ENCODE measurements around the gene REG1B. TPM values are rescaled to one million over a fixed set of nuclear protein-coding genes. Genes with fewer than 3 reads are reported as not detected.

The REG1B gene
- polyA plus RNA-seq (2013, experiment 1 of 4): not detected
- not detected for polyA plus RNA-seq (2013, experiment 2 of 4)
- polyA plus RNA-seq (2013, experiment 3 of 4): not detected
- 0.45 TPM for polyA plus RNA-seq (2013, experiment 4 of 4)

GRCh38 chr2:79087785-79088364 is at the start of gene REG1B:
Gene REG1B, minus strand, starts transcription at chr2:79087993. Its CDS starts 381 bp downstream, at chr2:79087612.
- 91 to 100% methylated on average over 1 to 2 of the region's 2 CpGs for WGBS, 2 experiments
- H3K4me1 ChIP-seq (ENCODE audit: control insufficient read depth, insufficient read depth, low read length): no peaks in the 10 kb centered on the region
- H3K9me3 ChIP-seq (ENCODE audit: control insufficient read depth, low read length): no peaks in the 10 kb centered on the region
- H3K4me3 ChIP-seq (ENCODE audit: insufficient read depth, low read depth, low read length): no peak within 1 kb of the TSS
- H3K27me3 ChIP-seq (ENCODE audit: control insufficient read depth, insufficient read depth, low read length, poor library complexity, severe bottlenecking): no peaks in the 10 kb centered on the region
- H3K27ac ChIP-seq (ENCODE audit: insufficient read depth, low read depth, low read length, poor library complexity, severe bottlenecking): no peak within 1 kb of the TSS
- H3K36me3 ChIP-seq (ENCODE audit: control insufficient read depth, insufficient read depth, low read length): no peaks in the 10 kb centered on the region

GRCh38 chr2:79131687-79132086 is 43.9 kb upstream of the REG1B start:
- 90 to 93% methylated on average over 4 of the region's 4 CpGs for WGBS, 2 experiments

GRCh38 chr2:79129804-79130203 is 42.0 kb upstream of the REG1B start:
- Histone ChIP-seq H3K4me3 (ENCODE audit: insufficient read depth, low read depth, low read length) (no peak overlapping the region), H3K36me3 (ENCODE audit: control insufficient read depth, insufficient read depth, low read length) (no peaks in the 10 kb centered on the region), H3K9me3 (ENCODE audit: control insufficient read depth, low read length) (no peaks in the 10 kb centered on the region), H3K27ac (ENCODE audit: insufficient read depth, low read depth, low read length, poor library complexity, severe bottlenecking) (no peak overlapping the region), H3K27me3 (ENCODE audit: control insufficient read depth, insufficient read depth, low read length, poor library complexity, severe bottlenecking) (no peaks in the 10 kb centered on the region), H3K4me1 (ENCODE audit: control insufficient read depth, insufficient read depth, low read length) (peaks cover 4% of the 10 kb centered on the region)

More at GRCh38 chr2:79131687-79132086, 43.9 kb upstream of the REG1B start:
- Histone ChIP-seq H3K27ac (ENCODE audit: insufficient read depth, low read depth, low read length, poor library complexity, severe bottlenecking) (no peak overlapping the region), H3K36me3 (ENCODE audit: control insufficient read depth, insufficient read depth, low read length) (no peaks in the 10 kb centered on the region), H3K27me3 (ENCODE audit: control insufficient read depth, insufficient read depth, low read length, poor library complexity, severe bottlenecking) (no peaks in the 10 kb centered on the region), H3K4me1 (ENCODE audit: control insufficient read depth, insufficient read depth, low read length) (peaks cover 4% of the 10 kb centered on the region), H3K9me3 (ENCODE audit: control insufficient read depth, low read length) (no peaks in the 10 kb centered on the region), H3K4me3 (ENCODE audit: insufficient read depth, low read depth, low read length) (no peak overlapping the region)

- H3K36me3 ChIP-seq (ENCODE audit: control insufficient read depth, insufficient read depth, low read length): no peaks in the 10 kb centered on the region
- no peak overlapping the region for H3K27ac ChIP-seq (ENCODE audit: insufficient read depth, low read depth, low read length, poor library complexity, severe bottlenecking)
- no peaks in the 10 kb centered on the region for H3K27me3 ChIP-seq (ENCODE audit: control insufficient read depth, insufficient read depth, low read length, poor library complexity, severe bottlenecking)
- no peaks in the 10 kb centered on the region for H3K9me3 ChIP-seq (ENCODE audit: control insufficient read depth, low read length)
- H3K4me1 ChIP-seq (ENCODE audit: control insufficient read depth, insufficient read depth, low read length): peaks cover 4% of the 10 kb centered on the region
- WGBS, 2 experiments: 91 to 99% methylated on average over 6 of the region's 6 CpGs
- H3K4me3 ChIP-seq (ENCODE audit: insufficient read depth, low read depth, low read length): no peak overlapping the region
Measured at GRCh38 chr2:79129260-79129659, 41.5 kb upstream of the REG1B start.

- no peak overlapping the region for H3K4me3 ChIP-seq (ENCODE audit: insufficient read depth, low read depth, low read length)
- peaks cover 4% of the 10 kb centered on the region for H3K4me1 ChIP-seq (ENCODE audit: control insufficient read depth, insufficient read depth, low read length)
- WGBS, 2 experiments: 94 to 96% methylated on average over 2 of the region's 3 CpGs
- H3K36me3 ChIP-seq (ENCODE audit: control insufficient read depth, insufficient read depth, low read length): no peaks in the 10 kb centered on the region
- no peaks in the 10 kb centered on the region for H3K9me3 ChIP-seq (ENCODE audit: control insufficient read depth, low read length)
- no peak overlapping the region for H3K27ac ChIP-seq (ENCODE audit: insufficient read depth, low read depth, low read length, poor library complexity, severe bottlenecking)
- H3K27me3 ChIP-seq (ENCODE audit: control insufficient read depth, insufficient read depth, low read length, poor library complexity, severe bottlenecking): no peaks in the 10 kb centered on the region
Measured at GRCh38 chr2:79128406-79128805, 40.6 kb upstream of the REG1B start.

- no peaks in the 10 kb centered on the region for H3K36me3 ChIP-seq (ENCODE audit: control insufficient read depth, insufficient read depth, low read length)
- no peak overlapping the region for H3K27ac ChIP-seq (ENCODE audit: insufficient read depth, low read depth, low read length, poor library complexity, severe bottlenecking)
- H3K4me1 ChIP-seq (ENCODE audit: control insufficient read depth, insufficient read depth, low read length): peaks cover under 1% of the 10 kb centered on the region
- 92 to 97% methylated on average over 3 of the region's 3 CpGs for WGBS, 2 experiments
- H3K4me3 ChIP-seq (ENCODE audit: insufficient read depth, low read depth, low read length): no peak overlapping the region
- no peaks in the 10 kb centered on the region for H3K9me3 ChIP-seq (ENCODE audit: control insufficient read depth, low read length)
- no peaks in the 10 kb centered on the region for H3K27me3 ChIP-seq (ENCODE audit: control insufficient read depth, insufficient read depth, low read length, poor library complexity, severe bottlenecking)
Measured at GRCh38 chr2:79125721-79125985, 37.9 kb upstream of the REG1B start.

- no peaks in the 10 kb centered on the region for H3K36me3 ChIP-seq (ENCODE audit: control insufficient read depth, insufficient read depth, low read length)
- H3K27ac ChIP-seq (ENCODE audit: insufficient read depth, low read depth, low read length, poor library complexity, severe bottlenecking): no peak overlapping the region
- H3K4me3 ChIP-seq (ENCODE audit: insufficient read depth, low read depth, low read length): no peak overlapping the region
- 89 to 92% methylated on average over 8 to 9 of the region's 9 CpGs for WGBS, 2 experiments
- H3K27me3 ChIP-seq (ENCODE audit: control insufficient read depth, insufficient read depth, low read length, poor library complexity, severe bottlenecking): no peaks in the 10 kb centered on the region
- H3K9me3 ChIP-seq (ENCODE audit: control insufficient read depth, low read length): no peaks in the 10 kb centered on the region
- H3K4me1 ChIP-seq (ENCODE audit: control insufficient read depth, insufficient read depth, low read length): no peaks in the 10 kb centered on the region
Measured at GRCh38 chr2:79124907-79125720, 37.3 kb upstream of the REG1B start.

- no peaks in the 10 kb centered on the region for H3K4me1 ChIP-seq (ENCODE audit: control insufficient read depth, insufficient read depth, low read length)
- no peaks in the 10 kb centered on the region for H3K36me3 ChIP-seq (ENCODE audit: control insufficient read depth, insufficient read depth, low read length)
- WGBS, 2 experiments: 96 to 100% methylated on average over 2 of the region's 2 CpGs
- no peaks in the 10 kb centered on the region for H3K27me3 ChIP-seq (ENCODE audit: control insufficient read depth, insufficient read depth, low read length, poor library complexity, severe bottlenecking)
- no peak overlapping the region for H3K4me3 ChIP-seq (ENCODE audit: insufficient read depth, low read depth, low read length)
- H3K9me3 ChIP-seq (ENCODE audit: control insufficient read depth, low read length): no peaks in the 10 kb centered on the region
- H3K27ac ChIP-seq (ENCODE audit: insufficient read depth, low read depth, low read length, poor library complexity, severe bottlenecking): no peak overlapping the region
Measured at GRCh38 chr2:79122676-79123075, 34.9 kb upstream of the REG1B start.

GRCh38 chr2:79120194-79120713 is 32.5 kb upstream of the REG1B start, which contains the start of gene REG1A:
Gene REG1A, plus strand, starts transcription at chr2:79120488. Its CDS starts 374 bp downstream, at chr2:79120862.
- Histone ChIP-seq H3K36me3 (ENCODE audit: control insufficient read depth, insufficient read depth, low read length) (no peaks in the 10 kb centered on the region), H3K4me1 (ENCODE audit: control insufficient read depth, insufficient read depth, low read length) (no peaks in the 10 kb centered on the region), H3K4me3 (ENCODE audit: insufficient read depth, low read depth, low read length) (no peak within 1 kb of the TSS), H3K9me3 (ENCODE audit: control insufficient read depth, low read length) (no peaks in the 10 kb centered on the region), H3K27ac (ENCODE audit: insufficient read depth, low read depth, low read length, poor library complexity, severe bottlenecking) (no peak within 1 kb of the TSS), H3K27me3 (ENCODE audit: control insufficient read depth, insufficient read depth, low read length, poor library complexity, severe bottlenecking) (no peaks in the 10 kb centered on the region)
- 78 to 79% methylated on average over 6 of the region's 6 CpGs for WGBS, 2 experiments

Data from ectodermal cell (in vitro differentiated cells).